HG03432 (cell line): ENCODE data around the gene HMGXB4.

Experiments
- ATAC-seq: cut with Tn5 transposase; IDR thresholded peaks from one replicate; pipeline ENCODE4 v1.9.1; 2021; ENCODE audit warnings: mild to moderate bottlenecking, moderate library complexity; ENCODE audit not compliant: unreplicated experiment

The HMGXB4 gene

GRCh38 chr22:35324762-35325161, 67.5 kb downstream of the HMGXB4 start:
- ATAC-seq: no peak

DNA sequence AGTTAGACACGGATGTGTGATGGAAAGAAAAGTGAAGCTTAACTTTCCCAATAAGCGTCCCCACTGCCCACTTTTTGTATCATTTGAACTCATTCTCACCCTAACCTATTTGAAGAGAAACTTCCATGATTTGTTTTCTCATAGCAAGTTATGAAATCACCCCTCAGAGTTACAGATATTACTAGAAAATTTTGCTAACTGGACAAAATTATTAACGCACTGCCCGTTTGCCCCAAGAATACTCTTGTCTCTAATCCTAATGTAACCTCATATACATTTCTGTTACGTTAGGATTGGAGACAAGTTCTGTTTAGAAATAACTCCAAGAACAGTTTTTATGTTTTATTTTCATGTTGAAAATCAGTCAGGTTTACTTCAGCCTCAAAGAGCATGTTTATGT, 67.9 kb downstream of the HMGXB4 start:
- ATAC-seq: no peak

GRCh38 chr22:35326854-35327562, 69.7 kb downstream of the HMGXB4 start:
- no peak for ATAC-seq

- ATAC-seq: no peak
Measured at GRCh38 chr22:35327690-35328471, 70.6 kb downstream of the HMGXB4 start.

DNA sequence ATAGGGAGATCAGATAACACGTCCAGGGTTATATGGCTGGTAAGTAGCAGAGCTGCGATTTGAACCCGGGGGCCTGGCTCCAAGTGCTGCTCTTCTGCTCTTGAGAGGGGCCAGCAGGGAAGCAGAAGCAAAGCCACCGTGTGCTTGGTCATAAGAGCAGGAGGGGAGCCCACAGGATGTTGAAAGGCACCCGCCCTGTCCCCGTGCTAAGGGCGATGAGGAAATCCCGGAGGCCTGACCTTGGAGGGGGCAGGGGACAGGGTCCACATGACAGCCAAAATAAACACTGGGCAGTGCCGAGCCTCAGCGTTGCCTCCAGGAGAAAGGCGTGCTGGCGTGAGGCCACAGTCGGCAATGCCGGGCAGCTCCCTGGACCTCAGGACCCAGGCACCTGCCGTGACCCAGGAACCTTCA, 71.2 kb downstream of the HMGXB4 start:
- ATAC-seq: no peak

DNA sequence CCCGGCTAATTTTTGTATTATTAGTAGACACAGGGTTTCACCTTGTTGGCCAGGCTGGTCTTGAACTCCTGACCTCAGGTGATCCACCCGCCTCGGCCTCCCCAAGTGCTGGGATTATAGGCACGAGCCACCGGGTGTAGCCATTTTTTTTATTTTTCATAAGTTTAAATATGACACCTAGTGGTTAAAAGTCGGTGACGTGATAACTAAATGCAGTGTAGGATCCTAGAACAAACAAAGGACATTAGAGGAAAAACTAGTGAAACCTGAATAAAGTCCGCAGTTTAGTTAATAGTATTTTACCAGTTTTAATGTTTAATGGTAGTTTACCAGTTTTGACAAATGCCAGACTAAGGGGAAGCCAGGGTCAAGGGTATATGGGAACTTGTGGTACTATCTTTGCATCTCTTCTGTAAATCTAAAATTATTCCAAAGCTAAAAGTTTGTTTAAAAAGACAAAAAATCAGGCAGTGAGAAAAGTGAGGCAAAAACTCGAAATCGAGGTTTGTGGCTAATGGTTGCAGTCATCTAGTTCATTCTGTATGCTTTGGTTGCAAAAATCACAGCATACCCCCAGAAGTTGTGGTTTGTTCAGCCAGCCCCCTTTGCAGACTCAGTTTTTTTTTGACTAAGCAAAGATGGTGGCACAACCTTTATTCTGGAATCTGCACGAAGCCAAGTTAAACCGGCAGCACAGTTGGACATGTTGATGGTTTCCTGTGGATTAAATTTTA, 72.0 kb downstream of the HMGXB4 start:
- no peak for ATAC-seq

DNA sequence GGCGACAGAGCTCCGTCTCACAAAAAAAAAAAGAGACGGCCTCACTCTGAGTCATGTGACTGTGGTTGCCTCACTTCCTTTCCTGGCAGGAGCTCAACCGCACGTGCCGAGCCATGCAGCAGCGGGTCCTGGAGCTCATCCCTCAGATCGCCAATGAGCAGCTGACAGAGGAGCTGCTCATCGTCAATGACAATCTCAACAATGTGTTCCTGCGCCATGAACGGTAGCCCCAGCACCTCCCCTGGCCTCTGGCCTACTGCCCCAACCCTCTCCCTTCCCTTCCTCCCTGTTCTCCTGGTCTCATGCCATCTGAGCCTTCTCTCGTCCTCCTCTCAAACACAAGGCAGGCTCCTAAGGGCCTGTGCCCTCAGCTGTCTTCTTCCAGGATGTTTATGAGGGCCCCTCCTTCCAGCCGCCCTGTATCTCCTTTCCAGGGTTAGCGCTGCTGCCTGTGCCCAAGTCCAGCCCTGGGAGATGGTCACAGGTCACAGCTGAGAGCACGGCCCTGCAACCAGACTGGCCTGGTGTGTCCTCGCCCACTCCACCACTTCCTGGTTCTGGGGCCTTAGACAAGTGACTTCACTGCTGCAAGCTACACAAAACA, 73.1 kb downstream of the HMGXB4 start:
- ATAC-seq: no peak

DNA sequence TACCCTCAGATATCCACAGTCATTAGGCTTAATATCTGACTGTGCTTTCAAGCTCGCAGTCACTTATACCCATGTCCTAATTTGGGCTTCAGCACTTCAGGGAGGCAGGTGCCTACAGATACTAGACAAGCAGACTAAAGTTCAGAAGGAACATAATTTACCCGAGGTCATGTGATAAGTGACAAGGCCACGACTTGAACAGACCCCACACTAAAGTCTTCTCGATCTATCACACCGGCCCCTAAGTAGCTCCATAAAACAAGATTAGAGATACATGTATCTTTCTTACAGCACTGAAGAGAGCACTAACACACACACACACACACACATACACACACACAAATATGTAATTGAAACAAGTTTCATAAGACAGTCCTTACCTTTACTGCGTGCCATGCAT, 75.0 kb downstream of the HMGXB4 start:
- no peak for ATAC-seq

GRCh38 chr22:35333220-35333619, 75.9 kb downstream of the HMGXB4 start:
- no peak for ATAC-seq

DNA sequence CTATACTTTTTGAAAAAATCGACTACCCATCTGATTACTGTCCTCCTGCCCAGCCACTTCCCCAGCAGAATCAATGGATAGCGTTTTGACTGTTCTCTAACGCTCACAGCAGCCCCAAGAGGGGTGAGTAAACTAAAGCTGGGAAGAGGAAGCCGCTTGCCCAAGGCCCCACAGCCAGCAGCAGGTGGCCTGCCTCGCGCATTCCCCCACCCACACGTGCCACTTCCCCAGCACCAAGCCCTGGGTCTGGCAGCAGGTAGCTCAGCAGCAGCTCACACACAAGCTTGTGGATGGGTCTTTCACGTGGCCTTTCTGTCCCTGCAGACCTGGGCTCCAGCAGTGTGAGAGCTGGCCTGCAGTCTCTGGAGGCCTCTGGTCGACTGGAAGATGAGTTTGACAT, 76.7 kb downstream of the HMGXB4 start:
- ATAC-seq: no peak

- no peak for ATAC-seq
Measured at GRCh38 chr22:35335468-35335867, 78.2 kb downstream of the HMGXB4 start.

DNA sequence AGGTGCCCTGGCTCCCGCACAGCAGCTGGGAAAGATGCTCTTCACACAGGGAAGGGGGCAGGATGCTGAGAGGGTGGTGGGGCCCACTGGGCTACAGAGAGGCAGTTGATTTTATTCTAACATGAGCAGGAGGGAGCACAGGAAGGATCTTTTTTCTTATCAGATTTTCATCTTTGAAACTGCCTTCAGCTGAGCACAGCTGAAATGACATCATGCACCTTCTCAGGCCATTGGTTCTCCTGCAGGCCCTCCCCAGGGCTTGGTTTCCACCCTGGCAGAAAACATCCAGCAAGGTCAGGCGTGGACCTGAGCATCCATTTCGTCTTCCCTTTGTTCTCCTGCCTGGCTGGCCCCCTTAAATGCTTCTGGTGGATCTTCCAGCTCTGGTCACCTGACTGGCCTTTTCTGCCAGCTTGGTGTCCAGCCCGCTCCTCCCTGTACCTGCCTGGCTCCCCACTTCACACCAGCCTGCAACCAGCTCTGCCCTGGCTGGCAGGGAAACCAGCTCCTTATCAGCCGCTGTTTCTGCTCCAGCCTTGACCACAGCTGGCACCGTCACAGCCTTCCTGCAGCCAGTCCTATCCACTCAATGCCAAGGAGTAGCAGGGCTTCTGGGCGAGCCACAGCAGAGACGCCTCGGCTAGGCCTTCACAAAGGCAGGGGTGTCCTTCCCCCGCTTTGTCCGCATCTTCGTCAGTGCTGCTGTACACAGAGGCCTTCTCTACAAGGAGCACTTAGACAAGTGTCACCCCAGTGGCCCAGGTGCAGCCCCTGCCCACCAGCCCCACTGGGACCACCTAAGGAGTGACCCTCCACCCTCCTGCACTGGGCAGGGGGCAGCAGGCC, 78.9 kb downstream of the HMGXB4 start:
- no peak for ATAC-seq

- ATAC-seq: no peak
Measured at GRCh38 chr22:35337932-35338331, 80.6 kb downstream of the HMGXB4 start.

DNA sequence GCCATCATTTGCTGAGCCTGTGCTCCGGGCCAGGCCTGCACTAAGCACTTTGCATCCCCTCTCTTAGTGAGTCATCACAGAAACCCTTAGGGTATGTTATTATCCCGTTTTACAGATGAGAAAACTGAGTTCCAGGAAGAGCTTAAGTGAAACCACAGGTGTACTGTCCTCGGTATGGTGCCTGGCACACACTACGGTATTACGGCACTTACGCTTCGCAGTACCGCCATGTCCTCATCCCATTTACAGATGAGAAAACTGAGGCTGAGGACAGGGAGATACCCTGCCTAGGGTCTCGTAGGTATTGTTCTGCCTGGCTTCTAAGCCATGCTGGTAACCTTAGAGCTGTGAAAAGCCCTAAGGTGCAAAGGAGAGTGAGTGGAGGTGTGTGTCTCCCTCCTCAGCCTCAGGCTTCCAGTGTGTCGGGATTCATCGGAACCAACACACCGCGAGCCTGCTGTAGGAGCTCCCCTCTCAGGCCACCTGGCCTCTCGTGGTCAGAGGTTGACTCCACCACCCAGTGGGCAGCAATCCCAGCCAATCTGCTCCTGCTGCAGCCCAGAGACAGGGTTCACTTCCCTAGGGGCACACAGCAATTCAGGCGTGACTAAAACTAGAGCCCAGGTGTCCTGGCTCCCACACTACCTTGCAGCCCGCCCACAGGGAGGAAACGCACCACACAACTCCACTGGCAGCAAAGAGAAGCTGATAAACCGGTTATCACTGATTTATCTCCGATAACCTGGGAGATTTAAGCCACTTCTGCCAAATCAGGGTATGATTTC, 84.0 kb downstream of the HMGXB4 start:
- no peak for ATAC-seq

GRCh38 chr22:35342390-35342789, 85.1 kb downstream of the HMGXB4 start:
- no peak for ATAC-seq

DNA sequence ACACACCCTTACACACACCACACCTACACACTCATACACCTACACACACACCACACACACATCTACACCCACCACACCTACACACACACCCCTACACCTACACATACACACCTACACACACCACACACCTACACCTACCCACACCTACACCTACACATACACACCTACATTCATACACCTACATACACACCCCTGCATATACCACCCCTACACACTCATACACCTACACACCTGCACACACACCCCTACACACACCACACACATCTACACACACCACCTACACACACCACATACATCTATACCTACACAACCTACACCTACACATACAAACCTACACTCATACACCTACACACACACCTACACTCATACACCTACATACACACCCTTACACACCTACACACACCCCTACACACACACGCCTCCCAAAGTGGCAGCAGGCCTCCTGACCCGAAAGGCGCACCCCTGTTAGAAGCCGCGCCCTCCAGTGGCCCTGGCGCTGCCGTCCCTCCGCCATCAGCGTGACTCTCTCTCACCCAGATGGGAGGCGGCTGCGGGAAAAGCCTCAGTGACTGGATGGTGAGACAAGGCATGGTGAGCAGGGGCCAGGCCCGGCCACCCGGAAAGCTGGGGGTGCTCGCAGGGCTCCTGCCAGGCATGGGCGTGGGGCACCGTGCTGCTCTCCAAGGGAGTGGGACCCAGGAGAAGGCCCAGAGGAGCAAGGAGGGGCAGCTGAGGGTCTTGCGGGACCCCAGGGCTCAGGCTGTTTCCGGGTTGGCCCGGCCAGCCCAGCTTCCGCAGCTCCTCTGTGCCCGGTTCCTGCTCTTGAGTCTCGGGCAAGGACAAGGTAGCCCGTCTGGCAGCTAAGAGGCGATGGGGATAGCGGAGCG, 86.6 kb downstream of the HMGXB4 start:
- no peak for ATAC-seq

DNA sequence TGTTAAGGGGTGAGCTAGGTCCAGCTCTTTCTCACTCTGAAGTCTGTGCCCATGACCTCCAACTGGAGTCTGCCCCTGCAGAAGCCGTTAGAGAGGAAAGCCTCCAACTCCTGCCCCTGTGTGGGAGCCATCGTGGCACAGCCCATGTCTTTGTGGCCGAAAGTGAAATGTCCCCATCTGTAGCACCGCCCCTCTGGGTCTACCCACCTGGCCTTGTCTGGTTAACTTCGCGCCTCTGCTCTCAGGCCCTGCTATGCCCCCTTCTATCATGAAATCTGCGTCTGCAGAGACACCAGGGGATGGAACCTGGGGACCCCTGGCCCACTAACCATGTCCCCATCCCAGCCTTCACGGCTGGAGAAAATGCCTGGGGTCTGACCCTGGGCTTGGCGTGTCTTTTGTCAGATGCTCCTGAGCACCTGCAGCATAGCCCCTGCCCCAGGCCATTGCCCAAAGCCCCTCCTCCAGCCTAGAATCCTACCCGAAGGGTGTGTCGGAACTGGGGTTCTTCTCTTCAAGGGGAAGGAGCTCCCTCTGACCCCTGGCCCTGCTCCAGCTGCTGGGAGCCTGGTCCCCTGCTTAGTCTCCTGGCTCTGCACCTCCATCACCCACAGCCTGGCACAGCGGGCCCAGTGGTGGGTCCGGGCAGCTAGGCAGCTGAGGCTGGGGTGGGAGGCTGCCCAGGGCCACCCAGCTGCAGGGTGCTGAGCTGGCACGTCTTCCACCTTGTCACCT, 87.8 kb downstream of the HMGXB4 start:
- ATAC-seq: no peak
